ENCODE data around the gene RAPGEF2. TPM values are rescaled to one million over a fixed set of nuclear protein-coding genes. Genes with fewer than 3 reads are reported as not detected.

The RAPGEF2 gene
- total RNA-seq, 6 experiments from 2014 or later = 22.2 to 36.4 (median 31.5) TPM

GRCh38 chr4:159104694-159105414 lies 2.0 kb downstream of the RAPGEF2 start:
- peak; percentile 8 for DNase-seq
- no peaks in the 10 kb centered on the region for H3K9me3 Mint-ChIP-seq
- TF ChIP-seq CTCF (IDR thresholded peaks at IDR 0.05) = peak; percentile 46
- H3K4me1 Mint-ChIP-seq (ENCODE audit: low read depth) = peaks cover 35% of the 10 kb centered on the region
- H3K27ac Mint-ChIP-seq = peak overlapping the region; percentile 85
- no peaks in the 10 kb centered on the region for H3K36me3 Mint-ChIP-seq (ENCODE audit: low read depth)
- peak overlapping the region; percentile 94 for H3K4me3 Mint-ChIP-seq
- H3K27me3 Mint-ChIP-seq (ENCODE audit: insufficient read depth) = peaks cover 15% of the 10 kb centered on the region; the same call in 1 of the 2 replicates

- DNase-seq = no peak
- Mint-ChIP-seq H3K4me3 (peak overlapping the region; percentile 94), H3K9me3 (no peaks in the 10 kb centered on the region), H3K4me1 (ENCODE audit: low read depth) (peaks cover 35% of the 10 kb centered on the region), H3K36me3 (ENCODE audit: low read depth) (no peaks in the 10 kb centered on the region), H3K27ac (peak overlapping the region; percentile 85; the same call in 1 of the 2 replicates), H3K27me3 (ENCODE audit: insufficient read depth) (peaks cover 14% of the 10 kb centered on the region; the same call in 1 of the 2 replicates)
- no peak for TF ChIP-seq CTCF (IDR thresholded peaks at IDR 0.05)
Observed at GRCh38 chr4:159105761-159106243, 2.9 kb downstream of the RAPGEF2 start.

GRCh38 chr4:159106636-159107035 lies 3.8 kb downstream of the RAPGEF2 start:
- H3K27ac Mint-ChIP-seq = no peak overlapping the region
- no peak overlapping the region for H3K4me3 Mint-ChIP-seq
- peaks cover 35% of the 10 kb centered on the region for H3K4me1 Mint-ChIP-seq (ENCODE audit: low read depth)
- H3K9me3 Mint-ChIP-seq = no peaks in the 10 kb centered on the region
- no peak for TF ChIP-seq CTCF (IDR thresholded peaks at IDR 0.05)
- H3K27me3 Mint-ChIP-seq (ENCODE audit: insufficient read depth) = peaks cover 6% of the 10 kb centered on the region; the same call in 1 of the 2 replicates
- no peaks in the 10 kb centered on the region for H3K36me3 Mint-ChIP-seq (ENCODE audit: low read depth)
- DNase-seq = no peak

- peaks cover 30% of the 10 kb centered on the region for H3K4me1 Mint-ChIP-seq (ENCODE audit: low read depth)
- H3K27me3 Mint-ChIP-seq (ENCODE audit: insufficient read depth) = 0 out of 2 replicates have a peak, but pooled peaks cover 3% of the 10 kb centered on the region
- no peak for DNase-seq
- H3K9me3 Mint-ChIP-seq = no peaks in the 10 kb centered on the region
- H3K4me3 Mint-ChIP-seq = no peak overlapping the region
- no peak for TF ChIP-seq CTCF (IDR thresholded peaks at IDR 0.05)
- H3K27ac Mint-ChIP-seq = peak overlapping the region; percentile 25; the same call in 1 of the 2 replicates
- H3K36me3 Mint-ChIP-seq (ENCODE audit: low read depth) = no peaks in the 10 kb centered on the region
Observed at GRCh38 chr4:159107203-159107925, 4.5 kb downstream of the RAPGEF2 start.

- Mint-ChIP-seq H3K27me3 (ENCODE audit: insufficient read depth) (0 out of 2 replicates have a peak, but pooled peaks cover 3% of the 10 kb centered on the region), H3K9me3 (no peaks in the 10 kb centered on the region), H3K4me3 (no peak overlapping the region), H3K4me1 (ENCODE audit: low read depth) (peaks cover 29% of the 10 kb centered on the region), H3K27ac (no peak overlapping the region), H3K36me3 (ENCODE audit: low read depth) (no peaks in the 10 kb centered on the region)
- no peak for DNase-seq
- TF ChIP-seq CTCF (IDR thresholded peaks at IDR 0.05) = no peak
Observed at GRCh38 chr4:159108124-159108523, 5.2 kb downstream of the RAPGEF2 start.
